ENCODE results near the gene TMEM63B.

- TF ChIP-seq LEF1 (IDR thresholded peaks at IDR 0.05; ENCODE audit: borderline replicate concordance) (no peak), SP1 (IDR thresholded peaks at IDR 0.05) (no peak), ZNF384 (IDR thresholded peaks at IDR 0.05) (no peak), PKNOX1 (IDR thresholded peaks at IDR 0.05) (no peak), SUZ12 (IDR thresholded peaks at IDR 0.05) (no peak)
Observed at GRCh38 chr6:44179648-44180047, 52.3 kb downstream of the TMEM63B start.
